Measurements from ENCODE around the gene CACNA2D1.

GRCh38 chr7:82249979-82250378 is 193.6 kb downstream of the CACNA2D1 start:
- TF ChIP-seq CTCF (IDR thresholded peaks at IDR 0.05) (no peak), REST (IDR thresholded peaks at IDR 0.05; ENCODE audit: insufficient read depth in 1 of 2, low read depth in 2 of 2, low read length in 1 of 2) (no peak), TCF7L2 (IDR thresholded peaks at IDR 0.05; ENCODE audit: low read depth, low read length) (no peak), POLR2AphosphoS5 (IDR thresholded peaks at IDR 0.05; ENCODE audit: low read depth, low read length) (no peak), SIN3A (IDR thresholded peaks at IDR 0.05; ENCODE audit: borderline replicate concordance, insufficient read depth, low read depth, low read length) (no peak)
